GM18873 (cell line): ENCODE data around the gene PLXNB1.

Source experiments
- ATAC-seq: cut with Tn5 transposase; IDR thresholded peaks from one replicate; pipeline ENCODE4 v1.9.1; 2021; ENCODE audit warnings: mild to moderate bottlenecking, moderate library complexity, moderate number of reproducible peaks; ENCODE audit not compliant: unreplicated experiment, low FRiP score

PLXNB1 gene

GRCh38 chr3:48435774-48436476 is 6.0 kb upstream of the PLXNB1 start:
- ATAC-seq: no peak

- no peak for ATAC-seq
Observed at GRCh38 chr3:48435223-48435595, 5.3 kb upstream of the PLXNB1 start.

- no peak for ATAC-seq
Observed at GRCh38 chr3:48434591-48435222, 4.8 kb upstream of the PLXNB1 start.

GRCh38 chr3:48433472-48434118 is 3.7 kb upstream of the PLXNB1 start:
- ATAC-seq: no peak

GRCh38 chr3:48432411-48433371 is 2.8 kb upstream of the PLXNB1 start:
- ATAC-seq: no peak

GRCh38 chr3:48431224-48432029 is 1.5 kb upstream of the PLXNB1 start:
- no peak for ATAC-seq

- no peak for ATAC-seq
Observed at GRCh38 chr3:48430708-48431101, 819 bp upstream of the PLXNB1 start.

- no peak for ATAC-seq
Observed at GRCh38 chr3:48429317-48429959, 448 bp downstream of the PLXNB1 start.

GRCh38 chr3:48428572-48429316 is 1.1 kb downstream of the PLXNB1 start:
- ATAC-seq: no peak

- ATAC-seq: no peak
Observed at GRCh38 chr3:48428088-48428571, 1.8 kb downstream of the PLXNB1 start.

- ATAC-seq: no peak
Observed at GRCh38 chr3:48427630-48427962, 2.3 kb downstream of the PLXNB1 start.

- no peak for ATAC-seq
Observed at GRCh38 chr3:48426944-48427629, 2.8 kb downstream of the PLXNB1 start.

- no peak for ATAC-seq
Observed at GRCh38 chr3:48426401-48426909, 3.4 kb downstream of the PLXNB1 start.

GRCh38 chr3:48425281-48425812 is 4.5 kb downstream of the PLXNB1 start:
- ATAC-seq: no peak

GRCh38 chr3:48423883-48424695 is 5.8 kb downstream of the PLXNB1 start:
- ATAC-seq: no peak

GRCh38 chr3:48423241-48423882 is 6.5 kb downstream of the PLXNB1 start:
- ATAC-seq: no peak
